Esophagus squamous epithelium (tissue), 4 donors: Measurements from ENCODE around the gene IMMP2L.

Experiments
- CTCF ChIP-seq, 6 experiments: fragments of 450-650 bp in 4 of 6; fragments of 200-600 bp in 2 of 6; sonication (generic) in 2 of 6; IDR thresholded peaks; one replicate each; pipeline ENCODE4 v1.5.1; 2016 to 2019; ENCODE audit warnings: antibody characterized with exemption in 6 of 6, mild to moderate bottlenecking in 4 of 6, moderate library complexity in 4 of 6
- POLR2A ChIP-seq, 4 donors: fragments of 450-650 bp; IDR thresholded peaks; one replicate each; pipeline ENCODE4 v1.6.1; 2017; ENCODE audit warnings: antibody characterized with exemption in 4 of 4, mild to moderate bottlenecking in 4 of 4, moderate library complexity in 3 of 4

- TF ChIP-seq CTCF (IDR thresholded peaks at IDR 0.05) (no peak), POLR2A (IDR thresholded peaks at IDR 0.05) (no peak)
These were observed 731.5 kb downstream of the IMMP2L start for GRCh38 chr7:110830778-110831177.
